Bronchial epithelial cell (primary cell): Measurements from ENCODE around the gene ABCA4. TPM values are rescaled to one million over a fixed set of nuclear protein-coding genes. Genes with fewer than 3 reads are reported as not detected.
A peak's percentile ranks its signal among the peaks of the same experiment; 100 is the strongest.

Experiments
- DNase-seq: peaks from one replicate; pipeline ENCODE4 v3.0.0-alpha.2; 2010; ENCODE audit warnings: low read depth
- FAIRE-seq: peaks from 2 replicates; lab custom pipeline; 2011; peaks lifted over from hg19 to GRCh38; lab: Jason Lieb, UNC
- H3K27me3 ChIP-seq: 2 replicates; pipeline ENCODE4 v1.5.1; 2011; ENCODE audit warnings: low read length; ENCODE audit not compliant: control insufficient read depth, insufficient read depth
- H3K36me3 ChIP-seq: 2 replicates; pipeline ENCODE4 v1.5.1; 2011; ENCODE audit warnings: low read length; ENCODE audit not compliant: control insufficient read depth, insufficient read depth
- H3K4me3 ChIP-seq: 2 replicates; pipeline ENCODE4 v1.5.1; 2011; ENCODE audit warnings: mild to moderate bottlenecking, low read depth, low read length, control low read depth
- total RNA-seq: library from RNA; depleted of rRNA; stranded (reverse); fragments of >200 nt; gene quantifications from 2 replicates; pipeline ENCODE4 v1.2.1, GENCODE V29; 2014
- TF ChIP-seq, protein P1 (sequence below): IDR thresholded peaks from 2 replicates; pipeline ENCODE4 v1.5.1; 2011; ENCODE audit warnings: mild to moderate bottlenecking, moderate library complexity, low read length, control low read depth, inconsistent platforms; ENCODE audit not compliant: insufficient read depth, severe bottlenecking

Gene ABCA4
- total RNA-seq, 1 donor from 2014 or later, result under 0.01 TPM

DNA sequence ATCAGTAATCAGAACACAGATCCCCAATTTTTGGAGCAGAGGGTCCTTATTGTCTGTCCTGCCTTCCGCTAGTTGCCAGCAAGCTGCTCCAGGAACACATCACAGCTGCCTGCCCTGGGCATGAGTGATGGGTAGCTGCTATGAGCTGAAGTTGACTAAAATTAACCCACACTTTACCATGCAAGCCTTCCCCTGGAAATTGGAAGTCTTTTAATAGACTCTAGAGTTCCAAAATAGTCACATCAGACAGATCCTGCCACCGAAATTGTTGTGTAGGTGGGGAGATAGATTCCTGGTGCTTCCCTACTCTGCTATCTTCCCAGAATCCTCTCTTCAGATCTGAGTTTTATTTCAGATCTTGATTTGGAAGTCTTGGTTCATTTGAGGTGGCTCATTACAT lies 148.6 kb downstream of the ABCA4 start:
- no peak for DNase-seq
- no peaks in the 10 kb centered on the region for H3K27me3 ChIP-seq
- TF ChIP-seq, protein P1, sequence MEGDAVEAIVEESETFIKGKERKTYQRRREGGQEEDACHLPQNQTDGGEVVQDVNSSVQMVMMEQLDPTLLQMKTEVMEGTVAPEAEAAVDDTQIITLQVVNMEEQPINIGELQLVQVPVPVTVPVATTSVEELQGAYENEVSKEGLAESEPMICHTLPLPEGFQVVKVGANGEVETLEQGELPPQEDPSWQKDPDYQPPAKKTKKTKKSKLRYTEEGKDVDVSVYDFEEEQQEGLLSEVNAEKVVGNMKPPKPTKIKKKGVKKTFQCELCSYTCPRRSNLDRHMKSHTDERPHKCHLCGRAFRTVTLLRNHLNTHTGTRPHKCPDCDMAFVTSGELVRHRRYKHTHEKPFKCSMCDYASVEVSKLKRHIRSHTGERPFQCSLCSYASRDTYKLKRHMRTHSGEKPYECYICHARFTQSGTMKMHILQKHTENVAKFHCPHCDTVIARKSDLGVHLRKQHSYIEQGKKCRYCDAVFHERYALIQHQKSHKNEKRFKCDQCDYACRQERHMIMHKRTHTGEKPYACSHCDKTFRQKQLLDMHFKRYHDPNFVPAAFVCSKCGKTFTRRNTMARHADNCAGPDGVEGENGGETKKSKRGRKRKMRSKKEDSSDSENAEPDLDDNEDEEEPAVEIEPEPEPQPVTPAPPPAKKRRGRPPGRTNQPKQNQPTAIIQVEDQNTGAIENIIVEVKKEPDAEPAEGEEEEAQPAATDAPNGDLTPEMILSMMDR, result no peak
- no peak overlapping the region for H3K4me3 ChIP-seq
- no peaks in the 10 kb centered on the region for H3K36me3 ChIP-seq
- FAIRE-seq, result peak; percentile 13

- DNase-seq (no peak), FAIRE-seq (no peak)
- Histone ChIP-seq H3K27me3 (no peaks in the 10 kb centered on the region), H3K4me3 (no peak overlapping the region), H3K36me3 (no peaks in the 10 kb centered on the region)
- TF ChIP-seq, protein P1, result no peak
These were observed 151.1 kb downstream of the ABCA4 start for GRCh38 chr1:93969887-93970286.

DNA sequence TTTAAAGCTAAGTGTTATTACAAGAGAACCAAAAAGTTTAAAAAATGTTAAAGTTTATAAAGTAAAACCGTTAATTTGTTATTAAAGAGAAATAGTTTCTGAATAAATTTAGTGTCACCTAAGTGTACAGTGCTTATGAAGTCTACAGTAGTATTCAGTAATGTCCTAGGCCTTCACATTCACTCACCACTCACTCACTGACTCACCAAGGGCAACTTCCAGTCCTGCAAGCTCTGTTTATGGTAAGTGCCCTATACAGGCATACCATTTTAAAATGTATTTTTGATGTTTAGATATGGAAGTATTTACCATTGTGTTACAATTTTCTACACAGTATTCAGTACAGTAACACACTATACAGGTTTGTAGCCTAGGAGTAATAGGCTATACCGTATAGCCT lies 151.6 kb downstream of the ABCA4 start:
- TF ChIP-seq, protein P1, result no peak
- no peaks in the 10 kb centered on the region for H3K36me3 ChIP-seq
- H3K27me3 ChIP-seq, result no peaks in the 10 kb centered on the region
- FAIRE-seq (no peak), DNase-seq (peak; percentile 81)
- H3K4me3 ChIP-seq, result no peak overlapping the region

DNA sequence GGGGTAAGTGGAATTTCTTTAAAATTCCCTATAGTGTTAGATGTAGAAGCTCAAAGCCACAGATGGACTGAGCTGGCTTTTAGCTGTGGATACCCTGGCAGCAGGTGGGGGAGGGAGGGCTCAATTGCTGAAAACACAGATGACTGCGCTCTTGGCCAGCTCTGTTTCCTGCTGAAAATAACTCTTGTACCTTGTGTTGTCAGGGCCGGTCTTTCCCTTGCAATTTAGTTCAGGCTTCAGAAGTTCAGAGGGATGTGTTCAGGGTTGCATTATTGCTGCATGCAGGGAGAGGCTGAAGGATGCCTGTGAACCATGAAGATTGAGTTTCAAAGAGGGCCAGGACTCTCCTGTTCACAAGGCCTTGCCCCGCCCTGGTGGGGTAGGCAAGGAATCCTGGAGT lies 153.6 kb downstream of the ABCA4 start:
- Histone ChIP-seq H3K36me3 (no peaks in the 10 kb centered on the region), H3K27me3 (no peaks in the 10 kb centered on the region), H3K4me3 (no peak overlapping the region)
- DNase-seq, result no peak
- TF ChIP-seq, protein P1, result no peak
- no peak for FAIRE-seq

DNA sequence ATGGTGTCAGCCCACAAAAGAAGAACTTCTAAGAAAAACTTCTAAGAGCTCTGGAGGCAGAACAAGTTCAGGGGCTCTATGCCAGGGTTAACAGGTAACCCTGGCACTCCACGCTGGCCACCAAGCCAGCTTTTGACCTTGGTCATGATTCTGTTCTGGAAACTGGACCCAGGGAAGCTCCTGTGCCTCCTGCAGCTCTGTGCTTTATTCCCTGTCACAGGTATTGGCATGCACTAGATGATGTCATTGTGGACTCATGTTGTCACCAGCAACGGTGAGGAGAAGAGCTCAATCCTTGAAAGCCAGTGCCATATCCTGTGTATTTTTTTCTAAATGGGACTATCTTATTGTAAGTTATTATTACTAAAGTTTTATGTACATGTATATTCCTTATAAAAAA lies 155.1 kb downstream of the ABCA4 start:
- DNase-seq (peak; percentile 80), FAIRE-seq (peak; percentile 32)
- H3K4me3 ChIP-seq, result no peak overlapping the region
- TF ChIP-seq, protein P1, result no peak
- no peaks in the 10 kb centered on the region for H3K36me3 ChIP-seq
- H3K27me3 ChIP-seq, result no peaks in the 10 kb centered on the region

DNA sequence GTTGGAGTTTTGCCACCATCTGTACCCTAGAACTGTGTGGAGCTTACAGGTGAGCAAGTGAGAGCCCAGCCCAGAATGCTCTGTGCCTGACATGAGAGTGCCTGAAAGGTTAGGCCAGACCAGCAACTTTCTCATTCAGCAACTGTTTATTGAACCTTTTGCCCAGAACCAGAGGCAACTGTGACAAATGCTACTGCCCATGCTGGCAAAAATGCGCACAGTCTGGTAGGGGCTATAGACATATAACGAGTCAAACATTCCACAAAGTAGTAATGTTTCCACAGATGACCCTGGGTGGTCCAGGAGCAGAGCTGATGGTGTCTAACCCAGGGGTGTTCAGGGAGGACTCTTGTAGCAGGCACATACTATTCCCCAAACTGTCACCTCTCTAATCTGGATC lies 155.7 kb downstream of the ABCA4 start:
- TF ChIP-seq, protein P1, result no peak
- DNase-seq (no peak), FAIRE-seq (no peak)
- H3K36me3 ChIP-seq, result no peaks in the 10 kb centered on the region
- H3K4me3 ChIP-seq, result no peak overlapping the region
- H3K27me3 ChIP-seq, result no peaks in the 10 kb centered on the region
